GM18870 (cell line): ENCODE measurements around the gene ZNF219.

ENCODE experiments used
- ATAC-seq: cut with Tn5 transposase; IDR thresholded peaks from one replicate; pipeline ENCODE4 v1.9.1; 2021; ENCODE audit warnings: moderate library complexity; ENCODE audit not compliant: unreplicated experiment

The ZNF219 gene

DNA sequence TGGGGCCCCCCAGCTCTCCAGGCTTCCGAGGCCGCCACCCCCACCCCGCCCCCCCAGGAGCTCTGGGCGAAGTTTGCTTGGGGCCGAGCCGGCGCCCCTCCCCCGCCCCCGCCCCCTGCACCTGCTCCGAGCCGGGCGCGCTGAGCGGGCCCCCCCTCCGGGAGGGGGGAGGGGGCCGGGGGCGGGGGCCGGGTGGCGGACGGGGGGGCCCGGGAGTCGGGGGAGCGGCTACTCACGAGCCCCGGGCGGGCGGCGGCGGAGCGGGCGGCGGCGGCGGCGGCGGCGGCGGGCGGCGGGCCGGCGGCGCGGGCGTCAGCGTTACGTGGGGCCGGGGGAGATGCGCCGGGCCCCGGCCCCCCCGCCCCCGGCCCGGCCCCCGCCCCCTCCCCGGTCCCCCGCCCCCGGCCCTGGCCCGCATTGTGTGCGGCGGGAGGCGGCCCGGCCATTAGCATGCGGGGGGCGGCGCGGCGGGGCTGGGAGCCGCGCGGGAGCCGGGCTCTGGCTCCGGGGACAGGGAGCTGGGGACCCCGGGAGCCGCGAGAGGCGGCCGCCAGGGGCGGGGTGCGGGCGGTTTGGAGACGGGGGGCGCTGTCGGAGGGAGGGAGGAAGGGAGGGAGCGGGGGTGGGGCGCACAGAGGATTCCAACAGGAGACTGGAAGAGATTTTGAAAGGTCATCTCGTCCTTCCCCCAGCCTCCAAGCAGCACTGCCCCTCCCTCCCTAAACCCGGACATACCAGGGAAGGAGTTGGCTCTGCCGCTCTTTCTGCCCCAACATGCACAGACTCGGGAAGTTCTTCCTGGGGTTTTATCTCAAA is at the start of gene ZNF219:
Gene ZNF219, minus strand, starts transcription at position 580 of the 816 bp plus-strand sequence. CDS start 5,064 bp downstream, outside the sequence.
- ATAC-seq, result no peak

DNA sequence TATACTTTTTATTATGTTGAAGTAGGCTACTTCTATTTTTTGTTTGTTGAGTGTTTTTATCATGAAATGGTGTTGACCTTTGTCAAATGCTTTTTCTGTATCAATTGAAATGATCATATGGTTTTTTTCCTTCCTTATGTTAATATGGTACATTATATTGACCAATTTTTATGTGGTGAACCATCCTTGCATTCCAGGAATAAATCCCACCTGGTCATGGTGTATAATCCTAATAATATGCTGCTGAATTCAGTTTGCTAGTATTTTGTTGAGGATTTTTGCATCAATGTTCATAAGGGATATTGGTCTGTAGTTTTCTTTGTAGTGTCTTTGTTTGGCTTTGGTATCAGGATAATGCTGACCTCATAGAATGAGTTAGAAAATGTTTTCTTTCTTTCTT is 47.0 kb upstream of the ZNF219 start:
- ATAC-seq, result no peak

DNA sequence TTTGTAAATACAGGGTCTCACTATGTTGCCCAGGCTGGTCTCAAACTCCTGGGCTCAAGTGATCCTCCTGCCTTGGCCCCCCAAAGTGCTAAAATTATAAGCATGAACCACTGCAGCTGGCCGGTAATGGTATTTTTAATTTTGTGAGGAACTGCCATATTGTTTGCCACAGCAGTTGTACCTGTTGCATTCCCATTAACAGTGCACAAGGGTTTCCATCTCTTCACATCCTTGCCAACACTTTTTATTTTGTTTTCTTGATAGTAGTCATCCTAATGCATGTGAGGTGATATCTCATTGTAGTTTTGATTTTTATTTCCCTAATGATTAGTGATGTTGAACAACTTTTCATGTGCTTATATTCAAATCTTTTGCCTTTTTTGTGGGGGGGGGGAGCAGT is 43.9 kb upstream of the ZNF219 start:
- ATAC-seq, result no peak

DNA sequence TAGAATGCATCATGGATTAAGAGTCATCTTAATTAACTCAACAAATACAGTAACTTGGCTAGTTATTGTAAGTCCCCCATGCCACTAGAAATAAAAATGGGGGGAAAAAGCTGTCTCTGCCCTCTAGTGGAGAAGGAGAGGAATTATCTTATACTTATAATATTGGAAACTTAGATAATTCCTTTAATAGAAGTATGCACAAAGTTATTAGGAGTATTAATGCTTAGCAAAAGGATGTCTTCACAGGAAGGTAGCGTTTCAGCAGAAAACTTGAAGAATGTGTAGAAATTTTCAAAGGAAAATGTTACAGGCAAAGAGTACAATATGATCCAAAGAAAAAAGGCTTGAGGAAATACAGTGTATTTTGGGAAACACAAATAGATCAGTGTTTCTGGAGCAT is 37.6 kb upstream of the ZNF219 start:
- ATAC-seq, result no peak

DNA sequence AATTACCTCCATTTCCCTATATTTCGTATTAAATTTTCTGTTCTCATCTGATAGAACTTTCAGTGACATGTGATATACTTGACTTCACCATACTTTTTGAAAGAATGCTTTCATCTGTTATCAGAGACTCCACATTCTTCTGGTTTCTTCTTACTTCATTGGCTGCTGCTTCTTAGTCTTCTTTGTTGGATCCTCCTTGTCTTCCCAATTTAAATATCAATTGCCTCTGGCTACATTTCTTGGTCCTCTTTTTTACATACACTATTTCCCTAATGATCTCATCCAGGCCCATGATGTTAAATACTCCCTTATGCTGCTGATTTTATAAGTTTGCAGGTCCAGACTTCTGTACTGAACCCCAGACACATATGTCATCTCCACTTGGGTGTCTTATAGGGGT is 35.4 kb upstream of the ZNF219 start:
- no peak for ATAC-seq

DNA sequence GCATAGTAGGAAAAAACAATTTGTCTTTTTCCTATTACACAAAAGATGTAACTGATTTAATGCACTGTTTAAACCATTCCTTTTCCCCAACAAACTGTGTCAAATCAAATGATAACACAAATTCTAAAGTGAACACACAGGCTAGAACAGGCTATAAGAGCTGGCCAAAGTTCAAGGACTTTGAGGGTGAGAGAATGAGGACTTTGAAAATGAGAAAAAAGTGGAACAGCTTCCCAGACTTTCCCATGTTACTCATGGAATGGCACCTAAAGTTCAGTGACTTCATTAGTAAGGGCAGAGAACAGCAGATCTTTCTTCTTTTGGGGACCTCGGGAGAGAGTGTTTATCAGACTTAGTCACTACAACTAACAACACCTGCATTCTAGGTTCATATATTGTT is 25.0 kb upstream of the ZNF219 start:
- no peak for ATAC-seq

DNA sequence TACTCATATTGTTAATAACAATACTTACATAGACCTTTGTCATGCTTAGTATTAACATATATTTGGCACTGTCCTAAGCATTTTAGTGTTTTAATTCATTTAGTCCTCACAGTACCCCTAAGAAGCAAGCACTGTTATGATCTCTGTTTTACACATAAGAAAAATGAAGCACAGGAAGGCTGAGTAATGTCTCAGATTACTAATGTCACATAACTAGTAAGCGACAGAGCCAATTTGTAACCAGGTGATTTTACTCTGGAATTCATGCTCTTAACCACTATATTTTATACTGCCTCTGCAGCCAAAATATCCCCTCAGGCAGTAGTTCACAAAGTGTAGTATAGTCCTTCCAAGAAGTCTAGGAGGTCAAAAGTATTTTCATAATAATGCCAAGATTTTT is 22.7 kb upstream of the ZNF219 start:
- no peak for ATAC-seq

DNA sequence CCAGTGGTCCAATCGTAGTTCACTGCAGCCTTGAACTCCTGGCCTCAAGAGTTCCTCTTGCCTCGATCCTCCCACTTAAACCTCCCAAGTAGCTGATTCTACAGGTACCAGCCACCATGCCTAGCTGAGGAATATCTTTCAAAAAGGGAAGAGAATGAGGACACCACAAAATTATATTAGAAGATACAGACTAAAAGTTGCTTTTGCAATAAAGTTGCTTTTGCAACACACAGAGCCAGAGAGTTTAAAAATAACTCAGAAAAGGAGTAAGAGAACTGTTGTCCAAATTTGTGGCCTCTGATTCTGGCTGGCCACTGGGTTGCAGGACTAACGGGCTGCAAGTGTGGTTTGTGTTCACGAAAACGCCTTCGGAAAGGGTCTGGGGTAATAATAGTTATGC is 22.2 kb upstream of the ZNF219 start:
- no peak for ATAC-seq

DNA sequence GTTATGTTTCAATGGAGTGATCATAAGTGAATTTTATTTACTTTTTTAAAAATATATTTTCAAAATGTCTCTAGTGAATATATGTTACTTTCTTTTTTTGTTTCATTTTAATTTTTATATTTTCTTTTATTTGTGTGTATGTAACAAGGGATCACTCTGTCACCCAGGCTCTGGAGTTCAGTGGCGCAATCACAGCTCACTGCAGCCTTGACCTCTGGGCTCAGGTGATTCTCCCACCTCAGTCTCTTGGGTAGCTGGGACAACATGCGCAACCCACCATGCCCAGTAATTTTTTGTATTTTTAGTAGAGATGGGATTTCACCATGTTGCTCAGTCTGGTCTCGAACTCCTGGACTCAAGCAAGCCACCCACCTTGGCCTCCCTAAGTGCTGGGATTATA is 20.5 kb upstream of the ZNF219 start:
- no peak for ATAC-seq

DNA sequence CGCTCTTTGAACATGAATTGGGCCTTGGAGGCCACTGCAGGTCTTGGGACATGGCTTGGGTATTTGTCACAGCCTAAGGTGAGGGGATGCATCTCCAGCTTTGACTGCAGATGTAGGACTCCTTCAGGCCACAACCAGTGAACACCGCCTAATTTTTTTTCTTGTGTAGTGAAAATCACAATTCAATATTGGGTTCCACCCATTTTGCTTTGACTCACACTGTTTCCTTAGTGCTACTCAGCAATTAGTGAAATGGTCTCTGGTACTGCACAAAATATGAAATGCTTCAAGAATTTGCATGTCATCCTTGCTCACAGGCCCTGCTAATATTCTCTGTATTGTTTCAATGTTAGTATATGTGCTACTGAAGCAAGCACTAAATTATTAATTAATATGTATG is 14.9 kb upstream of the ZNF219 start:
- no peak for ATAC-seq

DNA sequence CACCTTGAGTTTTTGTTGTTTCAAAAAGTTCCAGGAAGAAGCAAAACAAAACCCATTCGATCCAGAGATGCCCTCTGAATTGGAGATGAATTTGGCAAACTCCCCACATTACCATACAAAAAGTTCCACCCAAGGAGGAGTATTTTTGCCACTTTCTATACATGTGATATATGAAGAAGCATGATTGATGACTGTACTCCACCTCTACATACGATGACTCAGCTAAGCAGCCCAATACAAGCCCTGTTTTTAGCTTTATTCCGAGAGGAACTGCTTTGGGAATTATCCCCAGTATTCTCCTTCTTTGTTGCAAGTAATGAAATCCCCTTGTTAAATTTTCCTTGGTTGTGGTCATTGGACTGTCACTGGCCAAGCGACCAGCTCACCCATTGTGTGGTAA is 13.8 kb upstream of the ZNF219 start:
- no peak for ATAC-seq

DNA sequence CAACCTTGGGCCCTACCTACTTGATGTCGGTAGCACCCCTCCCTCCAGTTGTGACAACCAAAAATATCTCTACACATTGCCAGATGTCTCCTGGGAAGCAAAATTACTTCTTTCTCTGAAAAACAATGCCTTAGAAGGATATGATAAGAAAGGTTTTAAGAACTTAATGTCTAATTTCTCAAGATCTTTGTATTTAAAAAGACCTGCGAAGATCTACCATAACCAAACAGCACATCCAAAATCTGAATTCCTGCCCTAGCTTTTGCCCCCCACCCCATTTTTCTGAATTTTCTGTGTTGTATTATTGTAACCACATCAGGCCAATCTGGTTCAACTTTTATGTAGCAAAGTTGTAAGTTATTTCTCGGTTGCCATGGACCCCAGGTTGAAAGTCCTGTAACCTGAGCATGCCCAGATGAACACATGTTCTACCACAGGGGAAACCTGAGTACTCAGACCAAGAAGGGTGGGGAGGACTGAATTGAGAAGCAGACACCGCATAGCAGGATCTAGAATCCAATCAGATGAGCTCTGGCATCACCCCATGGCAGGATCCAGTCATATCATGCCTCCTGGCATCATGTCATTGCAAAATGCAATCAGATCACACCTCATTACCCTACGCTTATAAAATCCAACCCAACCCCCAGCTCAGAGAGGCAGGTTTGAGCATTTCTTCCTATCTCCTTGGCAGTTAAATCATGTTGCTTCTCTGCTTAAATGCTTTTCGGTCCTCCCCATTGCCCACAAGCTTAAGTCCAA is 11.1 kb upstream of the ZNF219 start:
- peak; percentile 73 for ATAC-seq

DNA sequence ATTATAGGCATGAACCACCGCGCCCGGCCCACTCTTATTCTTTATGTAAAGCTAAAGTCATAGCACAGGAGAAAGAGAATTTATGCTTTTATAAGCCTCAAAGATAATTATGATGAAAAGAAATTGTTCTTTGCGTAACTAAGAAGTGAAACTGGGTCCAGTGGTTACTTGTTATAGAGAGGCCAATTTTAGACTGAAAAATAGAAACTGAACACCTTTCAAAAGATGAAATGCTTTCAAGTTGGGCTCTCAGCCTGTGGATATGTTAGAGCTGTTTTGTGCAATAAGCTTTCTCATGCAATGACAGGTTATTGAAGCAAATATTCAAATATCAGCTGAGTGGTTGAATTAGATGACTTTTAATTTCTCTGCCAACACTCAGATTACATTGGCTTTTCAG is 10.3 kb upstream of the ZNF219 start:
- ATAC-seq, result no peak

DNA sequence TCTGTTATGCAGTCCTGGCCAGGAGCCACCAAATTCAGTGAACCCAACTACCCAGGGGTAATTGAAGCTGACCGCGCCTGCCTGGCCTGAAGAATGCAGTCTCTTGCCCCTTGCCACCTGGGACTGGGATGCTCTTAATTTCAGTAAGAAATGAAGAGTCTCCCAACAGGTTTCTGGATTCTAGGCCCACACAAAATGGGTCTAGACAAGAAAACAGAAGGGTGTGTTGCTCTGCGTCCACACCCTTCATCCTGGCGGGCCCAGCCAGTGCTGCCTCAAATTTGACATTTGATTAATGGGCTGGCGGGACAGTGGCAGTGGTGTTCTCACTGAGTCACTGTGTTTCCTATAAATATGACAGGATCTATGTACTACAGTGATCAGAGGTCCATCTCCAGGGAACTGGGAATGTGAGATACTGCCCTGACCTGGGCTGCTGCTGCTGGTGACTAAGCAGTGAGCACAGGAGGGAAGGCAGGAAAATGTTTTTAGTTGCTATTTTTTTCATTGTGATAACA is 8.9 kb upstream of the ZNF219 start:
- no peak for ATAC-seq

DNA sequence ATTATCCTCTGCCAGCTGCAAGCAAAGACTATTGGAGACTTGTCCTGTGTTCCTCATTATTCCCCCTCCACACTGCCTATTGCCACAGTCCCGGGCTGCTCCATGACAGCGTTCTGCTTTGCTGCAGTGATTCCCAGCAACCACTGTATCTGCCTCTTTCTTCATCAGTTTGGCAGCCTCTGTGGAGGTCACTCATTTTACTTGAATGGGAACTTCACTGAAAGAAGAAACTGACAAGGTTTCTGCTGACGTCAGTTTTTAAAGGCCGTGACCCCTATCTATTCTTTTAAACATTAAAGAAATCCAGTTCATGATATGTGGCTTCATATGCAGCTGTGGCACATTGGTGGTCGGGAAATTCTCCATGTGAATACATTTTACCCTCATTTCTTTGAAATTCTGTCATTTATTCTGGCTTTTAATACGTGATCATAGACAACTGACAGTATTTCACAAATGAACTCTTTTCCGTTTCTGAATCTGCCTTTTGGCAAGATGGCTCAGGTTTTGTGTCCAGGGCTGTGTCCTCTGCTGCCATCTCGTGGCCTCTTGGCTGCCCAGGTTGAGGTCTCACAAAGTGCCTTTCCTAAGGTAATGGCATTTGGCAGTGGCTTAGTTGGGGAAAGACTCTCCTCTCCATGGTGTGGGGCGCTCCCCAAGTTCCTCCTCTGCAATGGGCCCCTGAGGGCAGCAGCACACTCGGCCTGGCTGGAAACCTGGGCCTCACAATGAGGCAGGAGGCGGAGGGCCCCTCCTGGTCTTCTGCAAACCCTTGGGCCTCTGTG is 8.2 kb upstream of the ZNF219 start:
- ATAC-seq, result no peak

DNA sequence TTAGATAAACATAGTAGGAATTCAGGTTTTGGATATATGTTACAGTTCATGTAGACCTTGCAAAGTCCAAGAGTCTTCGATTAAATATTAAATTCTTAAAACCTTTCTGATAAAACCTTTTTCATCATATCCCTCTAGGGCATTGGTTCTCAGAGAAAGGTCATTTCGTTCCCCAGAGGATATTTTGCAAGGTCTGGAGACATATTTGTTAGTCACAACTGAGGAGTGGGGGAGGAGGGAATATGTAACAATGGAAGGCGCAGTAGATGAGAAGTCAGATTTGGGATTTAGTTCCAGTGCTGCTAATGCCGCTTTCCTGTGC is 7.7 kb upstream of the ZNF219 start:
- no peak for ATAC-seq

DNA sequence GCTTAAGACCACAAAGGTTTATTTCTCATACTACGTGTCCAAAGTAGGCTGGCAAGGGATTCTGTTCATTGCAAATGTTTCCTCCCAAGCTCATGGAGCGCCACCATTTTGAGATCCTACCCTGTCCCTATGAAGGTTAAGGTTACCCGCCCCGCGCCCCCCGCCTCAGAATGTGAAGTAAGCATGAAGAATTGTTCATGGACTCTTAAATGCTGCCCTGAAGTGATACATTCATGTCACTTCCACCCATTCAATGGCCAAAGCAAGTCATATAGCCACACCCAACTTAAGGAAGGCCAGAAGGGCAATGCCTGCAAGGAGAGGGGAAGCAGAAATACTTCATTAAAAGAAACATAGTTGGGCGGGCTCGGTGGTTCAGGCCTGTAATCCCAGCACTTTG is 6.6 kb upstream of the ZNF219 start:
- no peak for ATAC-seq

DNA sequence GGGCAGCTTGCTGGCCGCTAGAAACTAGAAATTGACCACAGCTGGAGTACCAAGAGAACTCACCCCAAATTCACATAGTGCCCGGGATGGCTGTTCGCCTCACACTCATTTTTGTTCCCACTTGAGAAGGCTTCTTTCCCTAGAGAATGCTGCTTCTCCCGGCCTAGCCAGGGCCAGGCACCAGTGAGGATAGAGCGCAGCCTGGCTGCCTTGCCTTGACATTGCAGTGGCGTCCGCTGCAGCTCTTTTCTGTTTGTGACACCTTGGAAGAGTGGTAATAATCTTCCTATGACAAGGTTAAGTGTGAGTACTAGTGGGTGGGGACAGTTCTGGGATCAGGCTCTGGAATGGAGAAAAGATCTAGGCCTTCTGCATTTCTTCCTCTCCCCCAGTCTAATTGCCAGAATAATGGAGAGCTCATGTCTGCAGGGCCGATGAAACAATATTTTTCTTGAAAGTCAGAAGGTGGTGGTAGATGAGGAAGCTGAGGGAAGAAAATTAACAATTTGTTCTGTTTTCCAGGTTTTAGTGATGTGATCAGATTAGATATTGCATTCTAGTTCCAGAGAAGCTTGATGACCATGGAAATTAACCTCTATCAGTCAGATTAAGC is 6.1 kb upstream of the ZNF219 start:
- peak; percentile 21 for ATAC-seq

DNA sequence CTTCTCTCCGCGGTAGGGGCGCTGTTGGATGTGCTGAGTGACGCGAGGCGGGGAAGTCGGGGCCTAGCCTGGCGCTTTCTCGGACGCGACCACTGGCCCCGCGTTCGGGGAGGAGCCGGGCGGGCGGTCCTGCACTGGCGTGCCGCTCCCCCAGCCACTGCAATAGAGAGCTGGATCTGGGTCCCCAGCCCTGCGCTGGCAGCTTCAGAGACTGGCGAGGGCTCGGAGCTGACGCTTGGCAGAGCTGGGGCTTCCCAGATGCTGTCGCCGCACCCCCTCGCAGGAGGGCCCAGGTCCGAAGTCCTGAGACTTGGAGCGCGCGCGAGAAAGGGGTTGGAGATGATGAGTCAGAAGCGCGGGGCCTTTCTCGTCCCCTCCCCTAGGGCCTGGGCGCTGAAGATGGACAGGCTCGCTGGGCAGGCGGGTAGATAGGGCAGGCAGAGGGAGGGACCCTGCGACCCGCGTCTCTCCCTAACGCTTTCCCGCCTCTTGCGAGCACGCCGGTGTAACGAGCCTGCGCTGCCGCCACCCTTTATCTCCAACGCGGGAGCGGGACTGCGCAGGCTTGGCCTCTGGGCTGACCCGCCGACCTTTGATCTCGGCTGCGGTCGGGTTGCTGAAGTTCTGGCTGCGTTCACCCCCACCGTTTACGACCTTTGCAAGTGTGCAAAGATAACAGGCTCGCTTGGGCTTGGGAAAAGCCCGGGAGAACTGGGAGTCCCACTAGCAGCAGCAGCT is 5.4 kb upstream of the ZNF219 start:
- peak; percentile 86 for ATAC-seq

DNA sequence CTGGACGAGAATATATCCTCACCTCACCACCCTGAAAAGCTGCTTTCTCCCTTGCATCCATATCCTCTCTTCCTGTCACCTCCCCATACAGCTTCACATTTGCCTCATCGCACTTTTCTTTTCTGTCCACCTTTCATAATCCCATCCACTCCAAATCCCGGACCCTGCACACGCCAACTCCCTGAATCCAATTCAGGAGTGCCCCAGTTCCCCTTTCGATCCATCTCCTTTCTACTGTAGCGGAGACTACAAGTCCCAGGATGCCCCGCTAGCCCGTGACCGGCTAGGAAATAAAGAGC is 4.9 kb upstream of the ZNF219 start:
- no peak for ATAC-seq
